Stimulated activated CD4-positive, alpha-beta T cell treated with anti-CD3 and anti-CD28 coated beads, Interleukin-4, amount 100 ng/mL, for 1 hour (primary cell): ENCODE measurements around the gene IFNA21.
"Not testable (repeated sequence)": the region's sequence is repeated elsewhere in the genome, so short reads cannot be mapped to it uniquely, and the experiment has no call there.

Experiments used
- DNase-seq: peaks from one replicate; pipeline ENCODE4 v3.0.0-alpha.2; 2020

Gene IFNA21

DNA sequence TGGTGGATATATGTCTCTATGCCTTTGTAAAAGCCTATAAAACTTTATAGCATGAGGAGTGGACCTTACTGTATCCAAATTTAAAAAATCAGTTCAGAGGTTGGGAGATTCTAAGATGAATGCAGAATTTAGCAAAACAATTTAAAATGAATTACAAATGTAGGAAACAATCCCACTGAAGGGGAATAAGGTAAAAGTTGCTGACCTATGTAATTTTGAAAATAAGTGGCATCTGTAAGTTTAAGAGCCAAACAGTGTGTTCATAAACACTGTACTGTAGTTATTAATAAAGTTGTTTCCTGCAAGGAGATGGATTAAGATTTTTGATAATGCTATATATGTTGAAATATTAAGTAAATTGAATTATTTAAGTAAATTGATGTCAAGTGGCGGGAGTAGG lies 29.4 kb downstream of the IFNA21 start:
- no peak for DNase-seq

DNA sequence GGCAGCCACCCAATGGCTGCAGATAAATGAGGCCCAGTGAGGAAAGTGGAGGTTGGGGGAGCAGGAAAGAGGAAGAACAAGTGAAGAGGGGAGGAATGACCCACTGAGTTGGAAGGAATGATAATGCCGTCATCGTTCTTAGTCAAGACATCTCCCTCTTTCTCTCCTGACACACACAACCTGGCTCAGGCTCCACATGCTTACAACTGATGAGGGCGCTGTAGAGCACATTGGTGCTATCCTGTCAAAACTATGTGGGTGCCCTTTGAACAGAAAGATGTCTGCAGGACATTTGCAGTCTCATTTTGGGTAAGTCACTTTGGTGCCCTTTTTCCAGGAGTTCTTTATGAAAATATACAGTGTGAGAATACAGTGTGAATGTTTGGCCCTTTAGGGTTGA lies 30.7 kb downstream of the IFNA21 start:
- DNase-seq = no peak

DNA sequence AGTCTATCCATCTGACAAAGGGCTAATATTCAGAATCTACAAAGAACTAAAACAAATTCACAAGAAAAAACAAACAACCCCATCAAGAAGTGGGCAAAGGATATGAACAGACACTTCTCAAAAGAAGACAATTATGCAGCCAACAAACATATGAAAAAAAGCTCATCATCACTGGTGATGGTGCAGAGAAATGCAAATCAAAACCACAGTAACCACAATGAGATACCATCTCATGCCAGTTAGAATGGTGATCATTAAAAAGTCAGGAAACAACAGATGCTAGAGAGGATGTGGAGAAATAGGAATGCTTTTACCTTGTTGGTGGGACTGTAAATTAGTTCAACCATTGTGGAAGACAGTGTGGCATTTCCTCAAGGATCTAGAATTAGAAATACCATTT lies 38.3 kb downstream of the IFNA21 start:
- not testable (repeated sequence) for DNase-seq

DNA sequence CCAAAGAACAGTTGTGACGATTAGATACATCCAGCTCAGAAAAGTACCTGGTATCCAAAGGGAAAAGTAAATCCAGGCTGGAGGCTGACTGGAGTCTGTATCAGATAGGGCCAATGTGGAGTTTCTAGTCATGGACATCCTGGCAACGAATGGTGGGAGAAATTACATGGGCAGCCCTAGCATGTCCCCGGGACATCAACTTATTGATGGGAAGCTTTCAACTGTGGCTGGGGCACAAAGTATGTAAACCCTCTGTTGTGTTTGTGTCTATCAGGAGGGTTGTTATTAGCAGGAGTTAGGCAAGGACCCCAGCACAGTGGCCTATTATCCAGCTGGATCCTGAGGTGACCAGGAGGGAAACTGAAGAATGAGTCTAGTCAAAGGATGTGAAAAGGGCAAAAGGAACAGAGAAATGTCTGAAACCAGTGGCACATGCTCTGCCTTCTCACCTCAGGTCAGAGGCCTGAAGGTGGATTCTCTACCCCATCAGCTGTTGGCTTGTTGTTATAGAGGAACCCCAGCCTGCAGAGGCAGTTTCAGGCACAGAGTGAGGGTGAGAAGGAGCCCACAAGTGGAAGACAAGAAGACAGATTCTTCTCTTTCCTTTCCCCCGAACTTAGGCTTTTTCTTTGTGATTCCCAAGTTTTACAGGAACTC lies 44.7 kb downstream of the IFNA21 start:
- DNase-seq = no peak

DNA sequence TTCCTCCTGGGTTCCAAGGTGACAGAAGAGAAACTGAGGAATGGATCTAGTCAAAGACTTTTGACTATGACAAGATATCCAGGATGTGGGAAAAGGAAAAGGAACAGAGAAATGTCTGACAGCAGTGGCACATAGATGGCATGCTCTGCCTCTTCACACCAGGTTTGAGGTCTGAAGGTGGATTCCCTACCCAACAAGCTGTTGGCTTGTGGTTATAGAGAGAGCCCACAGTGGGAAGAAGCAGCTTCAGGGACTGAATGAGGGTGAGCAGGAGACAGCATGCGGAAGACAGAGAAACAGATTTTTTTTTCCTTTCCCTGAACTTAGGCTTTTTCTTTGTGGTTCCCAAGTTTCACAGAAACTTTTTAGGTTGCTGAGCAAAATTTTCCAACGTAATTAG lies 45.4 kb downstream of the IFNA21 start:
- no peak for DNase-seq

DNA sequence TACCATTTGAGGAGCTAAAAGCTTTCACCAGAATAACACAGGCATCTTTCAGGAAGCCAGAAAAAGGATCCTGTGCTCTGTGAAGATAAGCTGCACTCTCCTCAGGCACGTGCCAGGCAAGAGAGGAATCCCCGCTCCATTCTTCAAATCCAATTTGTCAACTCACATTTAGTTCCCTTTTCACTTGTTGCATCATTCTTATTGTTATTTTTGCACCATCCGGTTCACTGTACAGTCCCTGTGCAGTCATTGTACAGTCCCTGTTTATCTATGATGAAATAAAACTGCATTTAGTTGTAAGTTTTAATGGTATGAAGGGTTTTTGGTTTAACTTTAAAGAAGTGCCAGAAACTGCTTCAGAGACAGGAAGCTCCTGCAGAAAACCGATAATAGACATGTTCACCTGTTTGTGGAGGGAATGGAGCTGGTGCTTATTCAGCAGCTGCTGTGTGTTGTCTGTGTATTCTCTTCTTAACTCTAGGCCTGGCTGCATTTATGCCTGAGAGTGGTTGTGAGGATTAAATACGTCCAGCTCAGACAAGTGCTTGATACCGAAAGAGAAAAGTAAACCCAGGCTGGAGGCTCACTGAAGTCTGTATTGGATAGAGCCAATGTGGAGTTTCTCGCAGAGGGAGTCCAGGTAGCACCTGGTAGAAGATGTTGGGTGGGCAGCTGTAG lies 47.2 kb downstream of the IFNA21 start:
- DNase-seq = no peak
